Esophagus squamous epithelium (tissue), 5 donors: ENCODE results near the gene SYNM. TPM values are rescaled to one million over a fixed set of nuclear protein-coding genes. Genes with fewer than 3 reads are reported as not detected.

Experiments used
- DNase-seq: peaks from one replicate; lab custom pipeline; 2025; lab: John Stamatoyannopoulos, UW
- H3K27ac ChIP-seq, 4 donors: fragments of 200-600 bp; sonication (generic); one replicate each; pipeline ENCODE4 v1.5.1; 2016 to 2019; ENCODE audit warnings: mild to moderate bottlenecking in 1 of 4
- H3K27me3 ChIP-seq, 4 donors: fragments of 200-600 bp; sonication (generic); 1 replicate in 3 of 4; 2 replicates in 1 of 4; pipeline versions ENCODE4 v1.5.1 to v1.6.0; 2017 to 2021; ENCODE audit warnings: antibody characterized with exemption in 1 of 4
- H3K36me3 ChIP-seq, 3 donors: fragments of 200-600 bp; sonication (generic); one replicate each; pipeline ENCODE4 v1.5.1; 2016 to 2019
- H3K4me1 ChIP-seq, 3 donors: fragments of 200-600 bp; sonication (generic); one replicate each; pipeline ENCODE4 v1.5.1; 2017 to 2019
- H3K4me3 ChIP-seq, 4 donors: fragments of 200-600 bp; sonication (generic); 1 replicate in 3 of 4; 2 replicates in 1 of 4; pipeline ENCODE4 v1.5.1; 2016 to 2019; ENCODE audit warnings: mild to moderate bottlenecking in 2 of 4, moderate library complexity in 1 of 4
- H3K9me3 ChIP-seq, 3 donors: fragments of 200-600 bp; sonication (generic); one replicate each; pipeline ENCODE4 v1.5.1; 2016 to 2019
- CTCF ChIP-seq, 6 experiments: fragments of 450-650 bp in 4 of 6; fragments of 200-600 bp in 2 of 6; sonication (generic) in 2 of 6; IDR thresholded peaks; one replicate each; pipeline ENCODE4 v1.5.1; 2016 to 2019; ENCODE audit warnings: antibody characterized with exemption in 6 of 6, mild to moderate bottlenecking in 4 of 6, moderate library complexity in 4 of 6
- POLR2A ChIP-seq, 4 donors: fragments of 450-650 bp; IDR thresholded peaks; one replicate each; pipeline ENCODE4 v1.6.1; 2017; ENCODE audit warnings: antibody characterized with exemption in 4 of 4, mild to moderate bottlenecking in 4 of 4, moderate library complexity in 3 of 4
- WGBS, 2 donors: methylation state at CpG; one replicate each; pipeline ENCODE4 v1.1.5; 2018; 5-methylcytosine and 5-hydroxymethylcytosine counted together
- intact Hi-C: fragments of 100-400 bp; cut with DNase I; formaldehyde crosslinking; loops from one replicate; pipeline ENCODE4 v1.15.0; 2022
- total RNA-seq, 4 donors: library from RNA; depleted of rRNA; stranded (reverse); fragments of >200 nt; gene quantifications; one replicate each; pipeline ENCODE4 v1.1.0, GENCODE V29; 2016
- donor health status: DM: yes; HTN: yes; CAD: no.

SYNM gene
- total RNA-seq, 4 donors from 2014 or later = 18.1 to 262 (median 42.0) TPM

GRCh38 chr15:99180964-99181306, 76.1 kb downstream of the SYNM start:
- Histone ChIP-seq H3K4me1 (peaks cover 0 to 29% (median 0%) of the 10 kb centered on the region in 3 donors), H3K27ac (peak overlapping the region; percentile 1 to 81 (median 70)), H3K4me3 (no peak overlapping the region), H3K9me3 (no peaks in the 10 kb centered on the region), H3K27me3 (no peaks in the 10 kb centered on the region), H3K36me3 (peaks cover 0 to 37% (median 0%) of the 10 kb centered on the region in 3 donors)
- TF ChIP-seq POLR2A (IDR thresholded peaks at IDR 0.05) = no peak
- no peak for TF ChIP-seq CTCF (IDR thresholded peaks at IDR 0.05)
- WGBS, 2 donors = 63 to 83% methylated on average over 2 of the region's 2 CpGs
- intact Hi-C loops = no loop called here
- no peak for DNase-seq

- WGBS, 2 donors = 20 to 34% methylated on average over 3 to 4 of the region's 4 CpGs
- peak overlapping the region in 3 of 4 donors; percentile 70 to 81 (median 71) for H3K27ac ChIP-seq
Observed at GRCh38 chr15:99181545-99181971, 76.7 kb downstream of the SYNM start.

GRCh38 chr15:99182791-99183190, 77.9 kb downstream of the SYNM start:
- DNase-seq = no peak
- Histone ChIP-seq H3K27ac (peak overlapping the region in 1 of 4 donors; percentile 71), H3K4me3 (no peak overlapping the region), H3K4me1 (peaks cover 0 to 23% (median 0%) of the 10 kb centered on the region in 3 donors), H3K9me3 (no peaks in the 10 kb centered on the region), H3K36me3 (peaks cover 0 to 40% (median 0%) of the 10 kb centered on the region in 3 donors), H3K27me3 (no peaks in the 10 kb centered on the region)
- intact Hi-C loops = no loop called here
- 95 to 96% methylated on average over 1 of the region's 1 CpG for WGBS, 2 donors
- no peak for TF ChIP-seq POLR2A (IDR thresholded peaks at IDR 0.05)
- no peak for TF ChIP-seq CTCF (IDR thresholded peaks at IDR 0.05)

More at GRCh38 chr15:99181545-99181971, 76.7 kb downstream of the SYNM start:
- peaks cover 0 to 37% (median 0%) of the 10 kb centered on the region in 3 donors for H3K36me3 ChIP-seq
- H3K4me1 ChIP-seq = peaks cover 0 to 29% (median 0%) of the 10 kb centered on the region in 3 donors
- intact Hi-C loops = no loop called here
- no peaks in the 10 kb centered on the region for H3K27me3 ChIP-seq
- TF ChIP-seq CTCF (IDR thresholded peaks at IDR 0.05) = no peak
- no peak for TF ChIP-seq POLR2A (IDR thresholded peaks at IDR 0.05)
- H3K9me3 ChIP-seq = no peaks in the 10 kb centered on the region
- no peak overlapping the region for H3K4me3 ChIP-seq
- DNase-seq = no peak

Other genes with a start within 250 kb of the SYNM start
- not detected for gene PGPEP1L, start 97.3 kb upstream of the SYNM start, total RNA-seq
- 10 to 100 TPM; 12.1 to 27.7 (median 21.5) TPM for gene TTC23, start 144.5 kb downstream of the SYNM start, total RNA-seq
- 10 to 100 TPM; 31.7 to 41.7 (median 34.6) TPM for gene LRRC28, start 146.4 kb downstream of the SYNM start, total RNA-seq